Measurements from ENCODE around the gene ATAD5. TPM values are rescaled to one million over a fixed set of nuclear protein-coding genes. Genes with fewer than 3 reads are reported as not detected.

Gene ATAD5
- total RNA-seq, 1 donor from 2014 or later: 6.3 TPM

- Mint-ChIP-seq H3K27me3 (ENCODE audit: unreplicated experiment) (peaks cover 3% of the 10 kb centered on the region), H3K4me1 (ENCODE audit: unreplicated experiment) (no peaks in the 10 kb centered on the region), H3K27ac (ENCODE audit: unreplicated experiment) (no peak overlapping the region), H3K4me3 (ENCODE audit: unreplicated experiment) (no peak overlapping the region), H3K36me3 (ENCODE audit: low read depth, unreplicated experiment) (peaks cover 31% of the 10 kb centered on the region), H3K9me3 (ENCODE audit: unreplicated experiment) (no peaks in the 10 kb centered on the region)
- no peak for TF ChIP-seq CTCF (IDR thresholded peaks at IDR 0.05; ENCODE audit: unreplicated experiment)
- no peak for DNase-seq (ENCODE audit: low spot score)
Measured at GRCh38 chr17:30793282-30793977, 38.3 kb upstream of the ATAD5 start.

GRCh38 chr17:30794372-30794771 is 37.4 kb upstream of the ATAD5 start:
- no peak for DNase-seq (ENCODE audit: low spot score)
- no peaks in the 10 kb centered on the region for H3K9me3 Mint-ChIP-seq (ENCODE audit: unreplicated experiment)
- peaks cover 3% of the 10 kb centered on the region for H3K27me3 Mint-ChIP-seq (ENCODE audit: unreplicated experiment)
- no peak overlapping the region for H3K27ac Mint-ChIP-seq (ENCODE audit: unreplicated experiment)
- peaks cover 26% of the 10 kb centered on the region for H3K36me3 Mint-ChIP-seq (ENCODE audit: low read depth, unreplicated experiment)
- TF ChIP-seq CTCF (IDR thresholded peaks at IDR 0.05; ENCODE audit: unreplicated experiment): no peak
- no peak overlapping the region for H3K4me3 Mint-ChIP-seq (ENCODE audit: unreplicated experiment)
- H3K4me1 Mint-ChIP-seq (ENCODE audit: unreplicated experiment): no peaks in the 10 kb centered on the region

GRCh38 chr17:30796016-30796415 is 35.8 kb upstream of the ATAD5 start:
- TF ChIP-seq CTCF (IDR thresholded peaks at IDR 0.05; ENCODE audit: unreplicated experiment): no peak

GRCh38 chr17:30801671-30802070 is 30.1 kb upstream of the ATAD5 start:
- no peak for DNase-seq (ENCODE audit: low spot score)
- peaks cover 8% of the 10 kb centered on the region for H3K4me1 Mint-ChIP-seq (ENCODE audit: unreplicated experiment)
- H3K9me3 Mint-ChIP-seq (ENCODE audit: unreplicated experiment): no peaks in the 10 kb centered on the region
- H3K36me3 Mint-ChIP-seq (ENCODE audit: low read depth, unreplicated experiment): peaks cover 40% of the 10 kb centered on the region
- H3K27ac Mint-ChIP-seq (ENCODE audit: unreplicated experiment): no peak overlapping the region
- peaks cover 2% of the 10 kb centered on the region for H3K27me3 Mint-ChIP-seq (ENCODE audit: unreplicated experiment)
- no peak for TF ChIP-seq CTCF (IDR thresholded peaks at IDR 0.05; ENCODE audit: unreplicated experiment)
- no peak overlapping the region for H3K4me3 Mint-ChIP-seq (ENCODE audit: unreplicated experiment)

More at GRCh38 chr17:30796016-30796415, 35.8 kb upstream of the ATAD5 start:
- H3K9me3 Mint-ChIP-seq (ENCODE audit: unreplicated experiment): no peaks in the 10 kb centered on the region
- H3K4me1 Mint-ChIP-seq (ENCODE audit: unreplicated experiment): no peaks in the 10 kb centered on the region
- H3K27me3 Mint-ChIP-seq (ENCODE audit: unreplicated experiment): peaks cover 2% of the 10 kb centered on the region
- no peak overlapping the region for H3K4me3 Mint-ChIP-seq (ENCODE audit: unreplicated experiment)
- peaks cover 27% of the 10 kb centered on the region for H3K36me3 Mint-ChIP-seq (ENCODE audit: low read depth, unreplicated experiment)
- DNase-seq (ENCODE audit: low spot score): no peak
- H3K27ac Mint-ChIP-seq (ENCODE audit: unreplicated experiment): no peak overlapping the region

- Mint-ChIP-seq H3K9me3 (ENCODE audit: unreplicated experiment) (no peaks in the 10 kb centered on the region), H3K27ac (ENCODE audit: unreplicated experiment) (no peak overlapping the region)
Measured at GRCh38 chr17:30805944-30806456, 25.8 kb upstream of the ATAD5 start.

More at GRCh38 chr17:30805944-30806456, 25.8 kb upstream of the ATAD5 start:
- peaks cover 29% of the 10 kb centered on the region for H3K36me3 Mint-ChIP-seq (ENCODE audit: low read depth, unreplicated experiment)
- H3K27me3 Mint-ChIP-seq (ENCODE audit: unreplicated experiment): no peaks in the 10 kb centered on the region
- no peak for TF ChIP-seq CTCF (IDR thresholded peaks at IDR 0.05; ENCODE audit: unreplicated experiment)
- H3K4me1 Mint-ChIP-seq (ENCODE audit: unreplicated experiment): peaks cover 30% of the 10 kb centered on the region
- no peak overlapping the region for H3K4me3 Mint-ChIP-seq (ENCODE audit: unreplicated experiment)
- DNase-seq (ENCODE audit: low spot score): no peak

Measured in endothelial cell (in vitro differentiated cells).